Measurements from ENCODE around the gene RAB11A.

DNA sequence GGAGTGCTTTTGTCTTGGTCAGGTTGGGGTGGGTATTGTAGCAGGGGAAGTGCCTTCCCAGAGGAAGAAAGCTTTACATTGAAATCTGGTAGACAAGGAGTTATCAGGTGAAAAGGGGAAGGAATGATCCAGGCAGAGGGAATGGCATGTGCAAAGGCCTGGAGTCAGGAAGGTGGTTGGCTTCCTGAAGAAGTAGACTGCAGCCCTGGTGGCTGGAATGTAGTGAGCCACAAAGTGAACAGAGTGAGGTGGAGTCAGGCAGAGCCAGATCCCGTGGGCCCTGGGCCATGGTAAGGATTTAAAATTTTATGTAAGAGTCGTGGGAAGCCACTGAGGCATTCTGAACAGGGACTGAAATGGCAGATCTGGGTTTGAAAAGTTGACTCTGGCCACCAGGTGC lies 58.3 kb downstream of the RAB11A start:
- TF ChIP-seq POLR2AphosphoS5 (IDR thresholded peaks at IDR 0.05; ENCODE audit: low read depth, low read length) (no peak), POLR2A (IDR thresholded peaks at IDR 0.05; ENCODE audit: low read depth, low read length) (no peak), POU2F2 (IDR thresholded peaks at IDR 0.05; ENCODE audit: low read depth, low read length) (no peak), SPI1 (IDR thresholded peaks at IDR 0.05; ENCODE audit: low read depth, low read length) (no peak)

Measured in GM12891 (cell line).